Heart right ventricle (tissue), 16 donors: ENCODE data around the gene TRMT5. TPM values are rescaled to one million over a fixed set of nuclear protein-coding genes. Genes with fewer than 3 reads are reported as not detected.

Experiments used
- ATAC-seq, 8 donors: fragments of 200-7000 bp; cut with Tn5 transposase; one replicate each; pipeline ENCODE4 v1.9.1; 2020; ENCODE audit warnings: mild to moderate bottlenecking in 8 of 8, moderate library complexity in 8 of 8, moderate number of reproducible peaks in 1 of 8
- DNase-seq, 2 donors: peaks; one replicate each; pipeline ENCODE4 v3.0.0-alpha.2; 2020
- H3K27ac ChIP-seq, 10 donors: fragments of 200-600 bp; sonication (generic) in 2 of 10; one replicate each; pipeline versions ENCODE4 v1.5.0 to v1.8.0; 2020 to 2022; ENCODE audit warnings: mild to moderate bottlenecking in 3 of 10
- H3K27me3 ChIP-seq, 7 donors: fragments of 200-600 bp; one replicate each; pipeline ENCODE4 v1.8.0; 2021 to 2022; ENCODE audit warnings: mild to moderate bottlenecking in 2 of 7
- H3K36me3 ChIP-seq, 9 donors: fragments of 200-600 bp; sonication (generic) in 1 of 9; one replicate each; pipeline versions ENCODE4 v1.5.0 to v1.8.0; 2020 to 2022; ENCODE audit warnings: mild to moderate bottlenecking in 2 of 9
- H3K4me1 ChIP-seq, 9 donors: fragments of 200-600 bp; sonication (generic) in 1 of 9; one replicate each; pipeline versions ENCODE4 v1.5.0 to v1.8.0; 2020 to 2022; ENCODE audit warnings: mild to moderate bottlenecking in 4 of 9
- H3K4me3 ChIP-seq, 10 donors: fragments of 200-600 bp; sonication (generic) in 2 of 10; one replicate each; pipeline versions ENCODE4 v1.5.0 to v1.8.0; 2020 to 2022; ENCODE audit warnings: mild to moderate bottlenecking in 7 of 10, moderate library complexity in 2 of 10
- H3K9me3 ChIP-seq, 11 donors: fragments of 200-600 bp in 10 of 11; sonication (generic) in 2 of 11; one replicate each; pipeline versions ENCODE4 v1.5.0 to v1.8.0; 2013 to 2022; ENCODE audit warnings: mild to moderate bottlenecking in 2 of 11, control low read depth in 1 of 11, moderate library complexity in 1 of 11
- CTCF ChIP-seq, 9 donors: fragments of 200-600 bp; sonication (generic) in 2 of 9; IDR thresholded peaks; one replicate each; pipeline versions ENCODE4 v1.5.0 to v1.8.0; 2021 to 2022; ENCODE audit warnings: antibody characterized with exemption in 9 of 9, mild to moderate bottlenecking in 5 of 9, moderate library complexity in 1 of 9
- WGBS, 2 donors: extraction: QIAGEN DNeasy Blood & Tissue Kit; methylation state at CpG; one replicate each; pipeline ENCODE4 v1.1.7; 2013; ENCODE audit warnings: inconsistent platforms in 1 of 2; 5-methylcytosine and 5-hydroxymethylcytosine counted together
- intact Hi-C, 10 donors: fragments of 100-400 bp; cut with DNase I; formaldehyde crosslinking; loops; one replicate each; pipeline versions ENCODE4 v1.11.1 to v1.14.2; 2022
- polyA plus RNA-seq, 2 donors: library from polyadenylated mRNA; stranded (reverse); fragments of 200-250 nt; gene quantifications; one replicate each; pipeline ENCODE4 v1.2.3, GENCODE V29; 2013
- total RNA-seq, 10 donors: library from RNA; stranded (reverse); fragmentation: NEBNext Ultra II Directional in 3 of 10; extraction: Animal tissue kit (Norgen Biotek cat#: 25700) in 3 of 10; gene quantifications; one replicate each; pipeline versions ENCODE4 v1.2.1 to v1.2.4, GENCODE V29; 2021 to 2023
- donor health status: Arrhythmogenic right ventricular cardiomyopathy.
- donor health status: ischemic (EF 13 %, LVEDD 7.1; RV severe dilation, severe dysfunction).
- donor health status: healthy with polysubstance abuse.
- donor health status: DM: no; HTN: yes; CAD: no.
- donor health status: DM: no; HTN: no; CAD: no.
- donor health status: ischemic (EF 25% LVEDD 6.9; RV normal size, moderate dysfunction).
- donor health status: ischemic (EF 25% LVEDD 5.7; RV mildly dilated, moderate dysfunction).
- donor health status: healthy.
- donor health status: DM: yes; HTN: yes; CAD: no.
- donor health status: Ischemic cardiomyopathy.
- donor health status: ischemic (EF 35%, LVEDD 5.7; RV mildly dilated, moderate dysfunction).
- donor health status: nonischemic (EF 11% LVEDD 7.7; RV severe dilation, severe dysfunction).
- donor health status: DM: yes; HTN: yes; CAD: no.
- donor health status: PGD.
- donor health status: ischemic (EF 29% LVEDD 5.4; RV normal size, mild dysfunction).
- donor health status: nonischemic (EF 23%, LVEDD 6.1; RV moderate dilation, normal function).

Gene TRMT5
- total and polyA plus RNA-seq, 12 donors: 2.0 to 8.9 (median 6.6) TPM

- no peak for ATAC-seq
Measured at GRCh38 chr14:60935319-60935718, 45.6 kb downstream of the TRMT5 start.

GRCh38 chr14:60933920-60934655, 46.8 kb downstream of the TRMT5 start:
- Histone ChIP-seq H3K27ac (no peak overlapping the region), H3K27me3 (no peaks in the 10 kb centered on the region), H3K9me3 (peaks cover 0 to 3% (median 0%) of the 10 kb centered on the region in 11 donors), H3K4me3 (no peak overlapping the region), H3K4me1 (no peaks in the 10 kb centered on the region), H3K36me3 (no peaks in the 10 kb centered on the region)
- WGBS, 2 donors: 77 to 80% methylated on average over 8 of the region's 8 CpGs
- intact Hi-C loops: no loop called here
- TF ChIP-seq CTCF (IDR thresholded peaks at IDR 0.05): no peak
- ATAC-seq (no peak), DNase-seq (no peak)

More at GRCh38 chr14:60935319-60935718, 45.6 kb downstream of the TRMT5 start:
- Histone ChIP-seq H3K4me3 (no peak overlapping the region), H3K36me3 (no peaks in the 10 kb centered on the region), H3K27ac (no peak overlapping the region), H3K4me1 (no peaks in the 10 kb centered on the region), H3K27me3 (no peaks in the 10 kb centered on the region), H3K9me3 (peaks cover 0 to 3% (median 0%) of the 10 kb centered on the region in 11 donors)
- no peak for TF ChIP-seq CTCF (IDR thresholded peaks at IDR 0.05)
- DNase-seq: no peak
- intact Hi-C loops: no loop called here

- no peaks in the 10 kb centered on the region for H3K36me3 ChIP-seq
- H3K27me3 ChIP-seq: no peaks in the 10 kb centered on the region
- ATAC-seq (no peak), DNase-seq (no peak)
- H3K4me1 ChIP-seq: no peaks in the 10 kb centered on the region
- intact Hi-C loops: no loop called here
- no peak overlapping the region for H3K4me3 ChIP-seq
- H3K9me3 ChIP-seq: no peaks in the 10 kb centered on the region
- no peak overlapping the region for H3K27ac ChIP-seq
- 89 to 93% methylated on average over 1 of the region's 1 CpG for WGBS, 2 donors
- TF ChIP-seq CTCF (IDR thresholded peaks at IDR 0.05): no peak
Measured at GRCh38 chr14:60931218-60931617, 49.7 kb downstream of the TRMT5 start.

- Histone ChIP-seq H3K4me1 (no peaks in the 10 kb centered on the region), H3K27ac (no peak overlapping the region), H3K4me3 (no peak overlapping the region), H3K27me3 (no peaks in the 10 kb centered on the region), H3K9me3 (no peaks in the 10 kb centered on the region), H3K36me3 (no peaks in the 10 kb centered on the region)
- ATAC-seq (no peak), DNase-seq (no peak)
- intact Hi-C loops: no loop called here
- no peak for TF ChIP-seq CTCF (IDR thresholded peaks at IDR 0.05)
- WGBS, 2 donors: 95% methylated on average over 3 of the region's 3 CpGs
Measured at GRCh38 chr14:60926002-60926401, 54.9 kb downstream of the TRMT5 start.
